Aorta (tissue), 5 donors: Measurements from ENCODE around the gene SLC6A18. TPM values are rescaled to one million over a fixed set of nuclear protein-coding genes. Genes with fewer than 3 reads are reported as not detected.

Source experiments
- ATAC-seq: fragments of 200-7000 bp; cut with Tn5 transposase; one replicate; pipeline ENCODE4 v1.9.1; 2022; ENCODE audit warnings: moderate library complexity; ENCODE audit not compliant: low FRiP score
- DNase-seq, 2 donors: peaks; one replicate each; pipeline ENCODE4 v3.0.0-alpha.2; 2020
- H3K27ac ChIP-seq, 2 donors: one replicate each; pipeline ENCODE4 v1.5.1; 2013; ENCODE audit warnings: low read length in 2 of 2, mild to moderate bottlenecking in 2 of 2, moderate library complexity in 2 of 2, control low read depth in 1 of 2, inconsistent platforms in 1 of 2, low read depth in 1 of 2
- H3K27me3 ChIP-seq, 2 donors: one replicate each; pipeline ENCODE4 v1.6.1; 2013; ENCODE audit warnings: control low read depth in 1 of 2, low read length in 1 of 2, mild to moderate bottlenecking in 1 of 2, moderate library complexity in 1 of 2; ENCODE audit not compliant: insufficient read depth in 2 of 2, control insufficient read depth in 1 of 2
- H3K36me3 ChIP-seq, 2 donors: one replicate each; pipeline ENCODE4 v1.6.1; 2013; ENCODE audit warnings: control low read depth in 1 of 2, low read length in 1 of 2, mild to moderate bottlenecking in 1 of 2; ENCODE audit not compliant: insufficient read depth in 2 of 2, control insufficient read depth in 1 of 2
- H3K4me1 ChIP-seq, 2 donors: one replicate each; pipeline ENCODE4 v1.6.1; 2013; ENCODE audit warnings: low read length in 2 of 2, control low read depth in 1 of 2, mild to moderate bottlenecking in 1 of 2, moderate library complexity in 1 of 2; ENCODE audit not compliant: insufficient read depth in 2 of 2, control insufficient read depth in 1 of 2
- H3K4me3 ChIP-seq, 2 donors: one replicate each; pipeline ENCODE4 v1.5.1; 2013; ENCODE audit warnings: low read length in 2 of 2, control low read depth in 1 of 2, mild to moderate bottlenecking in 1 of 2
- H3K9me3 ChIP-seq: one replicate; pipeline ENCODE4 v1.6.1; 2013; ENCODE audit warnings: mild to moderate bottlenecking, low read length; ENCODE audit not compliant: control insufficient read depth
- WGBS, 2 donors: extraction: QIAGEN DNeasy Blood & Tissue Kit; methylation state at CpG; one replicate each; pipeline ENCODE4 v1.1.7; 2013; 5-methylcytosine and 5-hydroxymethylcytosine counted together
- intact Hi-C, 2 donors: fragments of 100-400 bp; cut with DNase I; formaldehyde crosslinking; loops; one replicate each; pipeline versions ENCODE4 v1.14.2 to v1.15.0; 2022
- polyA plus RNA-seq, 2 donors: library from polyadenylated mRNA; stranded (reverse); fragments of 200-250 nt; gene quantifications; one replicate each; pipeline ENCODE4 v1.2.3, GENCODE V29; 2013
- total RNA-seq, 2 donors: library from RNA; stranded (reverse); fragmentation: NEBNext Ultra II Directional; extraction: Animal tissue kit (Norgen Biotek cat#: 25700); gene quantifications; one replicate each; pipeline ENCODE4 v1.2.1, GENCODE V29; 2021
- donor health status: healthy with polysubstance abuse.
- donor health status: Bipolar disorder and iron deficiency.
- donor health status: DM: no; HTN: no; CAD: no.
- donor health status: DM: no; HTN: no; CAD: no.
- donor health status: DM: yes; HTN: yes; CAD: no.

The SLC6A18 gene
- total and polyA plus RNA-seq, 4 donors: not detected

- no peak for ATAC-seq
- intact Hi-C loops: no loop called here
- 60 to 66% methylated on average over 27 to 28 of the region's 28 CpGs for WGBS, 2 donors
Observed at GRCh38 chr5:1200495-1201326, 24.5 kb upstream of the SLC6A18 start.

GRCh38 chr5:1201327-1202025 is 23.7 kb upstream of the SLC6A18 start, which contains the start of gene SLC6A19:
Gene SLC6A19, plus strand, starts transcription at chr5:1201595. Its CDS starts 56 bp downstream, at chr5:1201651.
- no peaks in the 10 kb centered on the region for H3K27me3 ChIP-seq
- intact Hi-C loops: no loop called here
- no peaks in the 10 kb centered on the region for H3K9me3 ChIP-seq
- WGBS, 2 donors: 61 to 67% methylated on average over 44 to 51 of the region's 51 CpGs
- H3K4me1 ChIP-seq: no peaks in the 10 kb centered on the region
- H3K4me3 ChIP-seq: no peak within 1 kb of the TSS
- no peaks in the 10 kb centered on the region for H3K36me3 ChIP-seq
- H3K27ac ChIP-seq: no peak within 1 kb of the TSS
- ATAC-seq (no peak), DNase-seq (peak; percentile 36 to 69)

More at GRCh38 chr5:1200495-1201326, 24.5 kb upstream of the SLC6A18 start:
- Histone ChIP-seq H3K27ac (no peak overlapping the region), H3K4me1 (no peaks in the 10 kb centered on the region), H3K27me3 (no peaks in the 10 kb centered on the region), H3K36me3 (no peaks in the 10 kb centered on the region), H3K4me3 (no peak overlapping the region), H3K9me3 (no peaks in the 10 kb centered on the region)
- peak; percentile 21 to 57 for DNase-seq

- WGBS, 2 donors: 63 to 72% methylated on average over 26 of the region's 26 CpGs
- DNase-seq: peak; percentile 34 to 63
- H3K27me3 ChIP-seq: no peaks in the 10 kb centered on the region
Observed at GRCh38 chr5:1202026-1202797, 23.0 kb upstream of the SLC6A18 start.

GRCh38 chr5:1202798-1203185 is 22.4 kb upstream of the SLC6A18 start:
- ATAC-seq (no peak), DNase-seq (peak; percentile 32 to 48)
- WGBS, 2 donors: 62 to 66% methylated on average over 7 of the region's 7 CpGs
- no peaks in the 10 kb centered on the region for H3K36me3 ChIP-seq
- no peak overlapping the region for H3K4me3 ChIP-seq
- H3K9me3 ChIP-seq: no peaks in the 10 kb centered on the region
- H3K4me1 ChIP-seq: no peaks in the 10 kb centered on the region
- no peaks in the 10 kb centered on the region for H3K27me3 ChIP-seq
- intact Hi-C loops: no loop called here
- no peak overlapping the region for H3K27ac ChIP-seq

More at GRCh38 chr5:1202026-1202797, 23.0 kb upstream of the SLC6A18 start:
- no peak overlapping the region for H3K27ac ChIP-seq
- no peak for ATAC-seq
- H3K36me3 ChIP-seq: no peaks in the 10 kb centered on the region
- H3K9me3 ChIP-seq: no peaks in the 10 kb centered on the region
- no peak overlapping the region for H3K4me3 ChIP-seq
- intact Hi-C loops: no loop called here
- no peaks in the 10 kb centered on the region for H3K4me1 ChIP-seq

- Histone ChIP-seq H3K36me3 (no peaks in the 10 kb centered on the region), H3K27ac (no peak overlapping the region), H3K4me3 (no peak overlapping the region), H3K27me3 (no peaks in the 10 kb centered on the region), H3K9me3 (no peaks in the 10 kb centered on the region), H3K4me1 (no peaks in the 10 kb centered on the region)
- intact Hi-C loops: no loop called here
- WGBS, 2 donors: 74 to 78% methylated on average over 23 to 24 of the region's 24 CpGs
- DNase-seq (peak; percentile 29 to 64), ATAC-seq (no peak)
Observed at GRCh38 chr5:1203311-1203967, 21.7 kb upstream of the SLC6A18 start.

- no peak overlapping the region for H3K27ac ChIP-seq
- no peaks in the 10 kb centered on the region for H3K36me3 ChIP-seq
- H3K9me3 ChIP-seq: no peaks in the 10 kb centered on the region
- no peak overlapping the region for H3K4me3 ChIP-seq
- no peaks in the 10 kb centered on the region for H3K4me1 ChIP-seq
- no peak for ATAC-seq
- 77 to 83% methylated on average over 24 to 25 of the region's 25 CpGs for WGBS, 2 donors
- no peaks in the 10 kb centered on the region for H3K27me3 ChIP-seq
- intact Hi-C loops: no loop called here
- peak; percentile 26 to 68 for DNase-seq
Observed at GRCh38 chr5:1203968-1204692, 21.1 kb upstream of the SLC6A18 start.

- WGBS, 2 donors: 31 to 42% methylated on average over 18 of the region's 18 CpGs
Observed at GRCh38 chr5:1204693-1205242, 20.4 kb upstream of the SLC6A18 start.

More at GRCh38 chr5:1204693-1205242, 20.4 kb upstream of the SLC6A18 start:
- Histone ChIP-seq H3K27ac (no peak overlapping the region), H3K36me3 (no peaks in the 10 kb centered on the region), H3K27me3 (no peaks in the 10 kb centered on the region), H3K4me1 (no peaks in the 10 kb centered on the region), H3K9me3 (no peaks in the 10 kb centered on the region), H3K4me3 (no peak overlapping the region)
- DNase-seq (peak; percentile 23 to 65), ATAC-seq (no peak)
- intact Hi-C loops: no loop called here
